Vagina (tissue), 2 donors: ENCODE measurements around the gene FNDC4.
"Not testable (repeated sequence)": the region's sequence is repeated elsewhere in the genome, so short reads cannot be mapped to it uniquely, and the experiment has no call there.

ENCODE experiments used
- CTCF ChIP-seq, 3 experiments: fragments of 450-650 bp in 2 of 3; fragments of 200-600 bp in 1 of 3; sonication (generic) in 1 of 3; IDR thresholded peaks; one replicate each; pipeline ENCODE4 v1.5.1; 2017 to 2019; ENCODE audit warnings: antibody characterized with exemption in 3 of 3, mild to moderate bottlenecking in 2 of 3, moderate library complexity in 2 of 3
- POLR2AphosphoS5 ChIP-seq, 2 donors: sonication (generic); formaldehyde crosslinking; IDR thresholded peaks; one replicate each; pipeline ENCODE4 v1.9.0; 2017; ENCODE audit warnings: antibody characterized with exemption in 2 of 2, mild to moderate bottlenecking in 2 of 2, low read depth in 1 of 2; ENCODE audit not compliant: insufficient read depth in 1 of 2

GRCh38 chr2:27538839-27539450 is 43.9 kb upstream of the FNDC4 start:
- not testable (repeated sequence) for TF ChIP-seq CTCF (IDR thresholded peaks at IDR 0.05); POLR2AphosphoS5 (IDR thresholded peaks at IDR 0.05; ENCODE audit: insufficient read depth in 1 of 2, low read depth in 1 of 2)
